RKO (cell line): Measurements from ENCODE around the gene NHSL2.

Source experiments
- DNase-seq: peaks from one replicate; pipeline ENCODE4 v3.0.0-alpha.2; 2016; ENCODE audit warnings: low spot score

The NHSL2 gene

GRCh38 chrX:72078411-72078810, 167.8 kb downstream of the NHSL2 start:
- no peak for DNase-seq

- DNase-seq, result no peak
Measured at GRCh38 chrX:72079607-72080006, 169.0 kb downstream of the NHSL2 start.

- no peak for DNase-seq
Measured at GRCh38 chrX:72080150-72080549, 169.5 kb downstream of the NHSL2 start.

DNA sequence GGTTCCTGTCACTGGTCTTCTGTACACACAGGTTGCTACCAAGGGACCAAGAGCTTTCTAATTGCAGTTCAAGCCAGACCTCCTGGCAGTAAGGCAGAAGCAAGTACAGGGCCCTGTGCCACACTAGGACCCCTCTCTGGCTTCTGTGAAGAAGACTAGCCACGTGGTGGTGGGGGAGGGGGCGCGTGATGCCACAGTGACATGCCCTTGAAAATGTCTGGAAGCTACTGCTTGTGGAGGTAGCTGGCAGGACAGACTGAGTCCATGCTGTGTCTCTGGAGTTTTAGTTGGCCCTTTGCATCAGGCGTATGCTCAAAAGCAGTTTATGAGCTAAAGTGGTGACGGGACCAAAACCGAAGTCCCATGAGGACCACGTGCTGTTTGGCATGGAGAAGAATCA, 170.2 kb downstream of the NHSL2 start:
- DNase-seq, result no peak

- no peak for DNase-seq
Measured at GRCh38 chrX:72081605-72082320, 171.1 kb downstream of the NHSL2 start.

- DNase-seq, result no peak
Measured at GRCh38 chrX:72083291-72083690, 172.6 kb downstream of the NHSL2 start.

GRCh38 chrX:72084114-72084513, 173.5 kb downstream of the NHSL2 start:
- no peak for DNase-seq

DNA sequence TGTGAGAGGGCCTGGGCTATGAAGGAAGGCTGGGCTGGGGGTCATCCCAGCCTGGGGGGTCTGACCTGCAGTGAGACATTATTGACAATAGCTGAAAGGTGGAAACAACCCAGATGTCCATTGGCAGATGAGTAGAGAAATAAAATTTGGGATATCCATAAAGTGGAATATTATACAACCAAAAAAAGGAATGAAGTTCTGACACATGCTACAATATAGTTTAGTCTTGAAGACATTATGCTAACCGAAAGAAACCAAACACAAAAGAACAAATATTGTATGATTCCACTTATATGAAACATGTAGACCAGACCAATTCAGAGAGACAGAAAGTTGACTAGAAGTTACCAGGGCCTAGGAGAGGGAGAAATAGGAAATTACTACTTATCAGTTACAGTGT, 176.3 kb downstream of the NHSL2 start:
- no peak for DNase-seq

GRCh38 chrX:72088761-72089160, 178.1 kb downstream of the NHSL2 start:
- DNase-seq, result no peak

DNA sequence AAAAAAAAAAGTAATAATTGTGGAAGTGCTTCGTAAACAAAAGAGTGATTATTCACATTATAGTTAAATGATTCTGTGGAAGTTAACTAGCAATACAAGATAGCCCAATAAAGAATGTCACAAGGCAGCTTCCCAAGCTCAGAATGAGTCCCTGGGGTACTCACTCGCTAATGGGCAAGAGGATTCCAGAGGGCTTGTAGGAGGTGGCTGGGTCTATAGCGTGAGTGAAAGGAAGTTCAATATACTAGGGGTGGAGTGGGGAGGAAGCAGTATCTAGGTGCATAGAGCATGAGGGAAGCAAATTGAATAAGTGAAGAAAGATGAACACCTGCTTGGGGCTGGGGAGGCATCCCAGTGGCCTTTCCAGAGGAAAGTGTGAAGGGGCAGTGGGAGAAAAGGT, 178.6 kb downstream of the NHSL2 start:
- DNase-seq, result no peak

- no peak for DNase-seq
Measured at GRCh38 chrX:72094894-72095293, 184.2 kb downstream of the NHSL2 start.

- DNase-seq, result no peak
Measured at GRCh38 chrX:72095370-72095769, 184.7 kb downstream of the NHSL2 start.

DNA sequence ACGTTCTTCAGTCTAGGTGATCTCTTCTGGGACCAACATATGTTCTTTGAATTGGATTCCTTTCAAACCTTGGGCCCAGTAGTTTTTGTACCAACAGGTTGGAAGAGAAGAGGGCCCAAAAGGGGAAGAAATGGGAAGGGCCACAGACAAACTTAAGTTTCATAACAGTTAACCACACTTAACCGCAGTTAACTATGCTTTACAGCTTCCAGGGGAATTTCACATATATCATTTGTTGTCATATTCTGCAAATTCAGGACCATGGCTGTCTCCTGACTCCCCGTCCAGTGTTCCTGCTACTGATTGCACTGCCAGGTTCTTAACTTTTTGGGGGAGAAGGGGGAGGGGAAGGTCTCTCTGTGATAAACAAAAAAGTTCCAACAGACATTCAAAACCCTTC, 186.5 kb downstream of the NHSL2 start:
- DNase-seq, result no peak

DNA sequence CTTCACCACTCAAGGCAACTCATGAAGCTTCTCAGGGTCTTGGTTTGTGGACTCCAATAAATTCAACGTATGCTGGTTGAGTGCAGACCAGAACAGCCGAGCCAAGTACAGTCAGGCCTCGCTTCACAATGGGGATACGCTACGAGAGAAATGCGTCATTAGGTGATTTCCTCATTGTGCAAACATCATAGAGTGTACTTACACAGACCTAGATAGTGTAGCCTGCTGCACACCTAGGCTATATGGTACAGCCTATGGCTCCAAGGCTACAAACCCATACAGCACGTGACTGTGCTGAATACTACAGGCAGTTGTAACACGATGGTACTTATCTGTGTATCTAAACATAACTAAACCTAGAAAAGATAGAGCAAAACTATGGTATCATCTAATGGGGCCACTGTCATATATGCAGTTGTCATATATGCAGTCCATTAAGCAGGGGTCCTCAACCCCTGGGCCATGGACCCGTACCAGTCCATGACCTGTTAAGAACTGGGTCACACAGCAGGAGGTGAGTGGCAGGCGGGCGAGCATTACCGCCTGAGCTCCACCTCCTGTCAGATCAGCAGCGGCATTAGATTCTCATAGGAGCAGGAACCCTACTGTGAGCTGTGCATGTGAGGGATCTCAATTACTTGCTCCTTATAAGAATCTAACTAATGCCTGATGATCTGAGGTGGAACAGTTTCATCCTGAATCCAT, 189.6 kb downstream of the NHSL2 start:
- DNase-seq, result no peak

DNA sequence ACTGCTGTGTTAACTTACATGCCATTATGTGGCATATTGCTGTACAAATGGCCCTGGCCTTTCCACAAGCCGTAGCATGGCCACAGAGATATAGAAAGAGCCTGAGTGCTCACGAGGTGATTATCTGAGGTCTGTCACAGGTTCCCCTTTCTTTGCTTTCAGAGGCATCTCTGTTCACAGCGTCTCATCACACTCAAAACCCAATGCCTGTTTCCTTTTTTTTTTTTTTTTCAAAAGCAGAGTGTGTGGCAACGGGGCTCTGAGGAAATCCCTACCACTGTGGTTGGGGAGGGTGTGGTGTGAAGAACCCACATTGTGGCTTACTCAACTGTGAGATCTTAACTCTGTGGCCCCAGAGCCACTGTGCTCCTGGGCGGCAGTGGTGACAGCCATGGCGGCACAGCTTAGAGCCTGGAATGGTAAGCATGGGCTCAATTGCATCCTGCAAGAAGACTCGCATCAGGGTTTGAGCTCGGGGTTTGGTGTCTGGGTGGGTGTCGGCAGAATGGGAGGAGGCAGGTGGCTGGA, 190.2 kb downstream of the NHSL2 start:
- DNase-seq, result no peak

- no peak for DNase-seq
Measured at GRCh38 chrX:72101597-72102037, 191.0 kb downstream of the NHSL2 start.

DNA sequence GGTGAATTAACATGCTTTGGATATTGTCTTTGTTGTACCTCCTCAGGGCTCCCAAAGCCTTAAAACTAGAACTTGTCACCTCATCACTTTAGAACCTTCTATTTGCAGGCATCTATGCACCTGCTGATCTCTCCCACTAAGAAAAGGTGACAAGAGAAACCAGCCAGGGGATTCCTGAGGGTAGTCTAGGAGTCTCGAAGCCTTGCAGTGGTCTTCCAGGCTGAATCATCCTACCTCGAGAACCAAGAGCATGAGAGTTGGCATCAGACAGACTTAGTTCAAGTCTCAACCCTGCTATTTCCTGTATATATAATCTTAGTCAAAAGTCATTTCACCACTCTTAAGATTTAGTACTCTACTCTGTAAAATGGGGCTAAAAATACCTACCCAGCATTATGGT, 191.5 kb downstream of the NHSL2 start:
- no peak for DNase-seq

DNA sequence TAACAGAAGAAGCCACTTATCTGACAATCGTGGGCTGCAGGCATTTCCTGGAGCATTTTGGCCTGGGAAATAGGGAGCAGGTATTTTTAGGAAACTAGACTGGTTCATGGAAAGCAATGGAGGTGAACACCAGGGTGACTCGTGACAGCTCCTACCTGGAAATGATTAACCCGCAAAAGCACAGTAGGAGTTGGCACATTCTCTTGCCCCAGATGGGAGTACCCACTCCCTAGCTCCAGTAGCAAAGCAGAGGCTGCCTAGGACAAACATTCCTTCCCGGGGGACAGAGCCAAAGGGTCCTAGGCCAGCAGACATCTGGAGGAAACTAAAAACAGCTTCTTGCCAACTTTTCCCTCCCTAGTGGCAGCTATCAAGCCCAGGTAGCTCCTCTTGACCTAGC, 192.1 kb downstream of the NHSL2 start:
- DNase-seq, result no peak

- DNase-seq, result no peak
Measured at GRCh38 chrX:72105436-72105835, 194.8 kb downstream of the NHSL2 start.

DNA sequence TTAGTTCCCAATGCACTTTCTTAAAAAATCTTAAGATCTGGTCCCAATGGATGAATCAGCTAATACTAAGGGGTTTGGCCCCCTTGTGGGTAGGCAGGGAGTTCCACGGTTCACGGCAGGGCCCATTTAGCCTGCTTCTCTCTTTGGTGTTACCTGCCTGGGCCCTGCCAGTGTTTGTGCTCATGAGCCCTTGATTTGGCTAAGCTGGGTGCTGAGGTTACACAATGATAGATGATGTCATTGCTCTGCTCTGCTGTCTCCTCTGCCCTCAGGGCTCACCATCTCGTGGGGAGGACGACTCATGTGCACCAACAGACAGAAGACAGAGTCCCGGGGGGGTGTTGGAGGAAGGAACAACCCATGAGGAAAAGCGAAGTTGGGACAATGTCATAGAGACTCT, 196.7 kb downstream of the NHSL2 start:
- DNase-seq, result peak; percentile 8

- no peak for DNase-seq
Measured at GRCh38 chrX:72107841-72108595, 197.4 kb downstream of the NHSL2 start.

DNA sequence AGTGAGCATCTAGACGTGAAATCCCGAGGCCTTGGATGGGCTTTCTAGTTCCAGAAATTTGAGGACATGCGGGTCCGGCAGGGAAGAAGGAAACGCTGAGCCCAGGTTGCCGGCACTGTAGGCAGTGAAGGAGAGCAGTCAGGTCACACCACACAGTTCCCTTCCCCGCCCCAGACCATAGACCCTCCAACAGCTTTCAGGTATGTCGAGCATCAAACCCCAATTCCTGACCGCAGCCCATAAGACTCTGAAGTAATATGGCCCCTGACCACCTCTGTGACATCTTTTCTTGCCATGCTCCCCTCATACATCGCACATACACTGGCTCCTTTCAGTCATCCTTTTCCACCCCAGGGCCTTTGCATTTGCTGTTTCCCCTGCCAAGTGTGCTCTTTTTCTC, 198.0 kb downstream of the NHSL2 start:
- DNase-seq, result no peak
